Measurements from ENCODE around the gene DNAH9. TPM values are rescaled to one million over a fixed set of nuclear protein-coding genes. Genes with fewer than 3 reads are reported as not detected.

The DNAH9 gene
- total and polyA plus RNA-seq, 2 donors (not counting 1 experiment from before 2014, with no cell fraction given) = not detected

GRCh38 chr17:11738151-11738550 lies 139.9 kb downstream of the DNAH9 start:
- ATAC-seq (ENCODE audit: low read depth) (no peak), DNase-seq (no peak)
- Histone ChIP-seq H4K20me1 (ENCODE audit: control insufficient read depth, insufficient read depth, low read length, poor library complexity, severe bottlenecking) (no peaks in the 10 kb centered on the region), H3K79me2 (ENCODE audit: control insufficient read depth, insufficient read depth, low read length) (no peaks in the 10 kb centered on the region), H3K27me3 (replicated peaks in 1 of 4; ENCODE audit: control extremely low read depth in 1 of 4, control insufficient read depth in 3 of 4, insufficient read depth in 4 of 4, low read length in 3 of 4) (no peaks in the 10 kb centered on the region), H3K4me3 (ENCODE audit: control extremely low read depth in 1 of 5, extremely low read depth in 1 of 5, insufficient read depth in 1 of 5, low read depth in 2 of 5, low read length in 4 of 5) (no peak overlapping the region), H2AFZ (ENCODE audit: insufficient read depth, low read depth, low read length, poor library complexity, severe bottlenecking) (no peak overlapping the region), H3K36me3 (replicated peaks in 1 of 2; ENCODE audit: control extremely low read depth in 1 of 2, control insufficient read depth in 1 of 2, extremely low read depth in 1 of 2, insufficient read depth in 2 of 2, low read length in 1 of 2) (no peaks in the 10 kb centered on the region), H3K27ac (ENCODE audit: low read length in 2 of 2) (no peak overlapping the region), H3K4me1 (ENCODE audit: control insufficient read depth in 2 of 2, insufficient read depth in 2 of 2, low read length in 2 of 2) (no peaks in the 10 kb centered on the region), H3K9me3 (ENCODE audit: control extremely low read depth in 1 of 3, control insufficient read depth in 2 of 3, insufficient read depth in 1 of 3, low read length in 2 of 3) (peaks cover 0 to 8% (median 0%) of the 10 kb centered on the region in 3 donors), H3K4me2 (replicated peaks; ENCODE audit: low read depth, low read length, poor library complexity, severe bottlenecking) (no peak overlapping the region), H3K9ac (ENCODE audit: low read length) (no peak overlapping the region)
- H3K4me3 Mint-ChIP-seq = no peak overlapping the region
- ChIA-PET CTCF (interaction anchor here (0.6 kb wide), 1 partner anchor 597 kb away, joined by 3 read pairs; no protein-coding TSS in a partner anchor), POLR2A (no interaction called here)
- intact Hi-C loops (cut with micrococcal nuclease) = no loop called here
- no peak overlapping the region for H3K27ac Mint-ChIP-seq
- WGBS (ENCODE audit: insufficient coverage) = 75% methylated on average over 1 of the region's 6 CpGs
- H3K4me1 Mint-ChIP-seq = no peaks in the 10 kb centered on the region
- H3K27me3 Mint-ChIP-seq = no peaks in the 10 kb centered on the region
- H3K9me3 Mint-ChIP-seq (ENCODE audit: insufficient read depth) = no peaks in the 10 kb centered on the region
- TF ChIP-seq CTCF (IDR thresholded peaks at IDR 0.05) (no peak), EZH2 (IDR thresholded peaks at IDR 0.05; ENCODE audit: borderline replicate concordance, insufficient read depth, low read depth, low read length, poor library complexity, severe bottlenecking) (no peak)

DNA sequence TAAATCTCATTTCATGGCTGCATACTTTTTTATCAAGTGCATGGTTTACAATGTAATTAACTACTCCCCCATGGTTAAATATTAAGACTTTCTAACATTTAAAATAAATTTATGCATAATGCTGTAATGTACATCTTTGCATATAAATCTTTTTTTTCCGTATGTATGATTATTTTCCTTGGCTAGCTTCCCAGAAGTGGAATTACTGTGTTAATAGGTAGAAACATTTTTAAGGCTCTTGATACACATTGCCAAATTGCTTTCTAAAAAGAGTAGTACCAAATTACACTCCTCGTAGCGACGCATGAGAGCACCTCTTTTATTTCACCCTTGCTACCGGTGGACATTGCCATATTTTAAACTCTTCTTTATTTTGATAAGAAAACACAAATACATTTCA lies 141.1 kb downstream of the DNAH9 start:
- WGBS (ENCODE audit: insufficient coverage) = no CpG with 5 or more reads among the region's 5 CpGs
- H2AFZ ChIP-seq (ENCODE audit: insufficient read depth, low read depth, low read length, poor library complexity, severe bottlenecking) = no peak overlapping the region
- H3K4me3 ChIP-seq (ENCODE audit: control extremely low read depth in 1 of 5, extremely low read depth in 1 of 5, insufficient read depth in 1 of 5, low read depth in 2 of 5, low read length in 4 of 5) = no peak overlapping the region
- no peak overlapping the region for H3K4me2 ChIP-seq (replicated peaks; ENCODE audit: low read depth, low read length, poor library complexity, severe bottlenecking)
- ChIA-PET CTCF (no interaction called here), POLR2A (no interaction called here)
- H3K27ac ChIP-seq (ENCODE audit: low read length in 2 of 2) = no peak overlapping the region
- H3K9me3 Mint-ChIP-seq (ENCODE audit: insufficient read depth) = no peaks in the 10 kb centered on the region
- TF ChIP-seq EZH2 (IDR thresholded peaks at IDR 0.05; ENCODE audit: borderline replicate concordance, insufficient read depth, low read depth, low read length, poor library complexity, severe bottlenecking) (no peak), CTCF (IDR thresholded peaks at IDR 0.05) (no peak)
- H3K4me1 ChIP-seq (ENCODE audit: control insufficient read depth in 2 of 2, insufficient read depth in 2 of 2, low read length in 2 of 2) = no peaks in the 10 kb centered on the region
- H3K27ac Mint-ChIP-seq = no peak overlapping the region
- peaks cover 0 to 2% (median 0%) of the 10 kb centered on the region in 3 donors for H3K9me3 ChIP-seq (ENCODE audit: control extremely low read depth in 1 of 3, control insufficient read depth in 2 of 3, insufficient read depth in 1 of 3, low read length in 2 of 3)
- no peaks in the 10 kb centered on the region for H4K20me1 ChIP-seq (ENCODE audit: control insufficient read depth, insufficient read depth, low read length, poor library complexity, severe bottlenecking)
- H3K27me3 Mint-ChIP-seq = no peaks in the 10 kb centered on the region
- intact Hi-C loops (cut with micrococcal nuclease) = no loop called here
- no peaks in the 10 kb centered on the region for H3K36me3 ChIP-seq (replicated peaks in 1 of 2; ENCODE audit: control extremely low read depth in 1 of 2, control insufficient read depth in 1 of 2, extremely low read depth in 1 of 2, insufficient read depth in 2 of 2, low read length in 1 of 2)
- DNase-seq = no peak
- no peaks in the 10 kb centered on the region for H3K79me2 ChIP-seq (ENCODE audit: control insufficient read depth, insufficient read depth, low read length)
- no peak for ATAC-seq (ENCODE audit: low read depth)
- H3K9ac ChIP-seq (ENCODE audit: low read length) = no peak overlapping the region
- no peak overlapping the region for H3K4me3 Mint-ChIP-seq
- no peaks in the 10 kb centered on the region for H3K27me3 ChIP-seq (replicated peaks in 1 of 4; ENCODE audit: control extremely low read depth in 1 of 4, control insufficient read depth in 3 of 4, insufficient read depth in 4 of 4, low read length in 3 of 4)
- no peaks in the 10 kb centered on the region for H3K4me1 Mint-ChIP-seq
